ENCODE data around the gene GHR.

The GHR gene

GRCh38 chr5:42542106-42542505 lies 118.9 kb downstream of the GHR start:
- TF ChIP-seq EGR1 (IDR thresholded peaks at IDR 0.05) (no peak), NFIC (IDR thresholded peaks at IDR 0.05) (no peak), EP300 (IDR thresholded peaks at IDR 0.05; ENCODE audit: borderline replicate concordance) (no peak), FOXM1 (IDR thresholded peaks at IDR 0.05; ENCODE audit: borderline replicate concordance, low read depth) (no peak), TAF1 (IDR thresholded peaks at IDR 0.05; ENCODE audit: low read depth) (no peak), CREB1 (IDR thresholded peaks at IDR 0.05; ENCODE audit: low read depth) (no peak), USF1 (IDR thresholded peaks at IDR 0.05) (no peak), RAD21 (IDR thresholded peaks at IDR 0.05; ENCODE audit: low read depth) (no peak), ZBTB7A (IDR thresholded peaks at IDR 0.05; ENCODE audit: low read depth) (no peak), YY1 (IDR thresholded peaks at IDR 0.05; ENCODE audit: low read depth) (no peak), CEBPB (IDR thresholded peaks at IDR 0.05) (no peak), REST (IDR thresholded peaks at IDR 0.05; ENCODE audit: low read depth) (no peak)
- TF ChIP-seq, protein P1, sequence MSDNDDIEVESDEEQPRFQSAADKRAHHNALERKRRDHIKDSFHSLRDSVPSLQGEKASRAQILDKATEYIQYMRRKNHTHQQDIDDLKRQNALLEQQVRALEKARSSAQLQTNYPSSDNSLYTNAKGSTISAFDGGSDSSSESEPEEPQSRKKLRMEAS (IDR thresholded peaks at IDR 0.05), result no peak

GRCh38 chr5:42543774-42544173 lies 120.5 kb downstream of the GHR start:
- no peak for TF ChIP-seq CREB1 (IDR thresholded peaks at IDR 0.05; ENCODE audit: low read depth)
- no peak for TF ChIP-seq ZBTB7A (IDR thresholded peaks at IDR 0.05; ENCODE audit: low read depth)
- TF ChIP-seq USF1 (IDR thresholded peaks at IDR 0.05), result no peak
- no peak for TF ChIP-seq REST (IDR thresholded peaks at IDR 0.05; ENCODE audit: low read depth)
- TF ChIP-seq NFIC (IDR thresholded peaks at IDR 0.05), result no peak
- TF ChIP-seq CEBPB (IDR thresholded peaks at IDR 0.05), result no peak
- no peak for TF ChIP-seq FOXM1 (IDR thresholded peaks at IDR 0.05; ENCODE audit: borderline replicate concordance, low read depth)
- TF ChIP-seq, protein P1 (IDR thresholded peaks at IDR 0.05), result no peak
- no peak for TF ChIP-seq EGR1 (IDR thresholded peaks at IDR 0.05)
- TF ChIP-seq EP300 (IDR thresholded peaks at IDR 0.05; ENCODE audit: borderline replicate concordance), result no peak
- no peak for TF ChIP-seq TCF12 (IDR thresholded peaks at IDR 0.05; ENCODE audit: low read depth)
- TF ChIP-seq TAF1 (IDR thresholded peaks at IDR 0.05; ENCODE audit: low read depth), result no peak
- no peak for TF ChIP-seq YY1 (IDR thresholded peaks at IDR 0.05; ENCODE audit: low read depth)
- TF ChIP-seq TEAD4 (IDR thresholded peaks at IDR 0.05), result no peak
- no peak for TF ChIP-seq RAD21 (IDR thresholded peaks at IDR 0.05; ENCODE audit: low read depth)

GRCh38 chr5:42545038-42545437 lies 121.8 kb downstream of the GHR start:
- TF ChIP-seq EP300 (IDR thresholded peaks at IDR 0.05; ENCODE audit: borderline replicate concordance), result no peak
- no peak for TF ChIP-seq ZBTB7A (IDR thresholded peaks at IDR 0.05; ENCODE audit: low read depth)
- no peak for TF ChIP-seq FOXM1 (IDR thresholded peaks at IDR 0.05; ENCODE audit: borderline replicate concordance, low read depth)
- no peak for TF ChIP-seq RAD21 (IDR thresholded peaks at IDR 0.05; ENCODE audit: low read depth)
- TF ChIP-seq USF1 (IDR thresholded peaks at IDR 0.05), result no peak
- no peak for TF ChIP-seq TEAD4 (IDR thresholded peaks at IDR 0.05)

- no peak for TF ChIP-seq TAF1 (IDR thresholded peaks at IDR 0.05; ENCODE audit: low read depth)
- no peak for TF ChIP-seq TEAD4 (IDR thresholded peaks at IDR 0.05)
- TF ChIP-seq USF1 (IDR thresholded peaks at IDR 0.05), result no peak
- no peak for TF ChIP-seq ZBTB7A (IDR thresholded peaks at IDR 0.05; ENCODE audit: low read depth)
- TF ChIP-seq, protein P1 (IDR thresholded peaks at IDR 0.05), result no peak
- no peak for TF ChIP-seq TCF12 (IDR thresholded peaks at IDR 0.05; ENCODE audit: low read depth)
- TF ChIP-seq CREB1 (IDR thresholded peaks at IDR 0.05; ENCODE audit: low read depth), result no peak
- no peak for TF ChIP-seq YY1 (IDR thresholded peaks at IDR 0.05; ENCODE audit: low read depth)
Measured at GRCh38 chr5:42547141-42547540, 123.9 kb downstream of the GHR start.

- no peak for TF ChIP-seq USF1 (IDR thresholded peaks at IDR 0.05)
- no peak for TF ChIP-seq TAF1 (IDR thresholded peaks at IDR 0.05; ENCODE audit: low read depth)
- TF ChIP-seq YY1 (IDR thresholded peaks at IDR 0.05; ENCODE audit: low read depth), result no peak
- TF ChIP-seq TCF12 (IDR thresholded peaks at IDR 0.05; ENCODE audit: low read depth), result no peak
- no peak for TF ChIP-seq TEAD4 (IDR thresholded peaks at IDR 0.05)
- TF ChIP-seq NFIC (IDR thresholded peaks at IDR 0.05), result no peak
- no peak for TF ChIP-seq FOXM1 (IDR thresholded peaks at IDR 0.05; ENCODE audit: borderline replicate concordance, low read depth)
- TF ChIP-seq CREB1 (IDR thresholded peaks at IDR 0.05; ENCODE audit: low read depth), result no peak
- TF ChIP-seq REST (IDR thresholded peaks at IDR 0.05; ENCODE audit: low read depth), result no peak
- no peak for TF ChIP-seq RAD21 (IDR thresholded peaks at IDR 0.05; ENCODE audit: low read depth)
- TF ChIP-seq, protein P1 (IDR thresholded peaks at IDR 0.05), result no peak
- no peak for TF ChIP-seq EP300 (IDR thresholded peaks at IDR 0.05; ENCODE audit: borderline replicate concordance)
- TF ChIP-seq CEBPB (IDR thresholded peaks at IDR 0.05), result no peak
- no peak for TF ChIP-seq ZBTB7A (IDR thresholded peaks at IDR 0.05; ENCODE audit: low read depth)
- no peak for TF ChIP-seq EGR1 (IDR thresholded peaks at IDR 0.05)
Measured at GRCh38 chr5:42547894-42548293, 124.7 kb downstream of the GHR start.
